Stimulated activated naive CD4-positive, alpha-beta T cell (primary cell): ENCODE measurements around the gene TMEM43.

Experiments used
- DNase-seq, 6 experiments: peaks; one replicate each; lab custom pipeline; 2025; lab: John Stamatoyannopoulos, UW

Gene TMEM43

DNA sequence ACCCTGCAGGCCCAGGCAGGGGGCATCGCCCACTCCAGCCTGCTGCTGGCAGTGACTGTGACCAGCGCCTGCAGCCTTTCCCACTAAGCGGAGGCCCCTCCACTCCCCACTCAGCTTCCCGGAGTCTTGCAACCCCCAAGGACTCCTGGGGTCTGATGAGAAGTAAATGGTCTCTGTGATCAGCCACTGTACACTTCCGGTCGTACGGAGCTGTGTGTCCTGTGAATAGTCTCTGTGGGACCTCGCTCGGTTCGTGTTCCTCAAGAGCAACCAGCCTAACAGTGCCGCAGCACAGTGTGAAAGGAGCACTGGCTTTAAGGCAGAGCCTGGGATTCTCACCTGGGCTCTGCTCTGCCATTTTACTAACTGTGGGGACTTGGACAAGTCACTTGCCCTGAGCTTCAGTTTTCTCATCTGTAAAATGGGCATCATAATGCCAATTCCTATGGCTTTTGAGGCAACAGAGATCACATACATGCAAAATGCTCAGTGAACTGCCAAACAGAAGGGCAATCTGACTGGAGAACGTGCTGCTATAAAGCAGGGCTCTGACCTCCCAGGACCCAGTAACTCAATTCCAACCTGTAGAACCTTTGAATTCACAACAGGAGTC is 26.7 kb downstream of the TMEM43 start:
- no peak for DNase-seq

DNA sequence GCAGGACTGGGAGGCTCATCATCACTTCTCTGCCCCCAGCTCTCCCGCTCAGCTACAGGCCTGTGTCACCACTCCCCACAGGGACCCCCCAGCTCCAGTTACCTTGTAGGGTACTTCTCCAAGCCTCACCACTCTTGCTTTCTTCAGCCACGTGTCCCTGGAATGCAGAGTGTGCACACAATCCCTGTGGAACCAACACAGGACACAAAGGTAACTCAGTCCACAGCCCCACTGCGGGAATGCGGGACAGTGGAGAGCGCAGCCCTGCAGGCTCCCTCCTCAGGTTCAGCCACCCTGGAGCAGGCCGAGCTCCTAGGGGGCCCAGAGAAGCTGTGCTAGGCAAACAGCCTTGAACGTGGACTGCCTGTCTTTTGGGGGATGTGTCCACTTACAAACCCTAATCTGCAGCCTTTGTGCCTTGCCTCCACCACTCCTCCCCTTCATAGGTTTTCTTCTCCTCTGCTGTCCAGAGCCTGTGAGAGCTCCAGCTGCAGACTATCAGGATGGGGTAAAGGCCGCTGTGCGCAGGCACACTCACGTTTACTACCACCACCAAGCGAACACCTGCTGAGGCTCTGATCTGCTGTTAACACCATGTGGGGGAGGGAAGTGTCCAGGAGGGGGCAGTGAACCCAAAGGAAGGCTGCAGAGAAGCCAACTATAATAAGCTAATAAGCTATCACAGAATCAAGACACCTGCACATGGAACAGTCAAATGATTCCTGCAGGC is 27.5 kb downstream of the TMEM43 start:
- no peak for DNase-seq

- DNase-seq: no peak
These were observed 28.1 kb downstream of the TMEM43 start for GRCh38 chr3:14152963-14153355.

GRCh38 chr3:14153663-14154062 is 28.8 kb downstream of the TMEM43 start:
- no peak for DNase-seq

DNA sequence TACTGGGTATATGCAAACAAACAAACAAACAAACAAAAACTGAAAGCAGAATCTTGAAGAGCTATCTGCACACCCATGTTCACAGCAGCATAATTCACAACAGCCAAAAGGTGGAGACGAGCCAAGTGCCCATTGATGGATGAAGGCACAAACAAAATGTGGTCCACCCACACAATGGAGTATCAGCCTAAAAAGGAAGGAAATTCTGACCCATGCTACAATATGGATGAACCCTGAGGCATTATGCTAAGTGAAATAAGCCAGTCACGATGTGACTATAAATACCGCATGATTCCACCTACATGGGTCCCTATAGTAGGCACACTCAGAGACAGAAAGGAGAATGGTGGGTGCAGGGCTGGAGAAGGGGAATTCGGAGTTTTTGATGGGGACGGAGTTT is 29.4 kb downstream of the TMEM43 start:
- no peak for DNase-seq

GRCh38 chr3:14154895-14155440 is 30.1 kb downstream of the TMEM43 start:
- no peak for DNase-seq

GRCh38 chr3:14156201-14156600 is 31.3 kb downstream of the TMEM43 start:
- DNase-seq: no peak

- no peak for DNase-seq
These were observed 32.1 kb downstream of the TMEM43 start for GRCh38 chr3:14156843-14157561.

DNA sequence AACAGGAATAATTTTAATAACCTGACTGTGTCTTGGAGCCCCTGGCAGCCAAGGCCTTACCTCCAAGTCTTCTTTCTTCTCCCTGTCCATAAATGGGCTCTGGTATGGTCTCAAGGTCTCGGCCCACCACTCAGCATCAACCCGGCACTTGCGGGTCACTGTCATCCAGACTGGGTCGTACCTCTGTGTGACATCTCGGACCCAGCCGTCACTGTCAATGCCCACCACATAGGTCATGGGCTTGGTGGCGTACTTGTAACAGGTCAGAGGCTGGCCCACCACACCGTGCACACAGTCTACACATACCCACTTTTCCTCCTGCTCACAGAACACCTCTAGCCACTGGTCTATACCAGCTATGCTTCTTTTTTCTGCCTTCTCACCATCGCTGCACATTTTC is 33.1 kb downstream of the TMEM43 start:
- no peak for DNase-seq

GRCh38 chr3:14158370-14158769 is 33.5 kb downstream of the TMEM43 start:
- no peak for DNase-seq

DNA sequence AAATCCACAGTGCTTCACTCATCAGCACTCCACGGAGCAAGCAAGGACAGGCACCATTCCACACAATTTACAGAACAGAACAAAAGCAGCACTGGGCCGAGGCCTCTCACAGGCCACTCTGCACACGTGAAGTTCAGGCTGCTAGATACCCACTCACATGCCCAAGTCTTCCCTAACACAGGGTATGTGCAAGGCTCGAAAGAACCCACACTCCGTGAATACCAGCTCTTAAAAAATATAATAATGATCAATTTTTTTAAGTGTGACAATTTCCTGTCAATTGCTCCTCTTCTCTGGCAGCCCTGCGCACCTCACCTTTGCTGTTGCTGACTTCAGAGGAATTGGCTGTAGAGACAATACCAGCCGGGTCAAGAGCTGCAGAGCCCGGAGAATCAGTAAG is 34.6 kb downstream of the TMEM43 start:
- DNase-seq: no peak

GRCh38 chr3:14161282-14161681 is 36.4 kb downstream of the TMEM43 start:
- no peak for DNase-seq

- no peak for DNase-seq
These were observed 37.3 kb downstream of the TMEM43 start for GRCh38 chr3:14162178-14162577.

DNA sequence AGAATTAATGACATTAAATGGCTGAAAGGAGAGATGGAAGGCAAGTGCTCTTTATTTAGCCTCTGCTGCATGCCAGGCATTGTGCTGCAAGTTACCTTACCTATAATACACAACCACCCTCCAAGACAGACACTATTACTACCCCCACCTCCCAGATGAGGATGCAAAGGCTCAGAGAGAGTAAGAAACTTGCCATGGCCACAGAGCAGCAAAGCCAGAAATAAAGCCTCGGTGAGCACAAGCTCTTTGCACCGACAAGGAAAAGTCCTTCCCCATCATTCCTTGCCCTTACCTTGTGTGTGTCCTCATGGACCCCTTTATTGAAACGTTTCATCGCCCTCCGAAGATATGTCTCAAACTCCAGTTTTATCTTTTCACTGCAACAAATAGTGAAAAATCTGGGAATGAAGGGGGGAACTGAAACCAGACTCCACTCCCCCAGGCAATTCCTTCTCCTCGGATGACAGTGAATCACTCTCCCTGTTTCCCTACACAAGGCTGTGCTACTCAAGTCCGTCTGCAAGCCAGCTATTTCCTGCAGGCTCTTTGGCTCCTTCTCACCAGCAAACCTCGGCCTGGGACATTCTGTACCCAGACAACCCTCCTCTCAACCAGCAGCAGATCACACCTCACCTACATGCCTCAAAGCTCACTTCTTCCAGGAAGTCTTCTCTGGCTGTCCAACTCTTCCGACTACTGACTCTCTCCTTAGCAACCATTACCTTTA is 42.2 kb downstream of the TMEM43 start:
- DNase-seq: no peak

GRCh38 chr3:14169435-14169834 is 44.6 kb downstream of the TMEM43 start:
- no peak for DNase-seq

- no peak for DNase-seq
These were observed 45.0 kb downstream of the TMEM43 start for GRCh38 chr3:14169871-14170270.

- DNase-seq: no peak
These were observed 45.8 kb downstream of the TMEM43 start for GRCh38 chr3:14170531-14171159.

DNA sequence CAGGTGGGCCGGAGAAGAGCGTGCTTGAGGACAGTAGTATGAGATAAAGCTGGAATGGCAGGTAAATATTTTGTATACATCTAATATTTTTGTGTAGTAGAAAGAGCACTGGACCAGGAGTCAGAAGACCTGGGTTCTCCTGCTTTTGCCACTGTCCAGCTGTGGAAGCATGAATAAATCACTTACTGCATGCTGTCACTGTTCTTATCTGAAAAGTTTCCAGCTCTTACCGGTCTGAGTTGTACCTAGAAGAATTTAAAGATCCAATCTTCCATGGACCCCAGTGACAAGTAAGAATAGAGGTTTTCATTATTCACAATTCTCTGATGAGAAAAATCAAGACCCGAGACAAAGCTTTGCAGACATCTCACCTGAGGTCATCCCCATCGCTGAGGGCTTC is 47.6 kb downstream of the TMEM43 start:
- no peak for DNase-seq

- no peak for DNase-seq
These were observed 49.6 kb downstream of the TMEM43 start for GRCh38 chr3:14174483-14174882.

DNA sequence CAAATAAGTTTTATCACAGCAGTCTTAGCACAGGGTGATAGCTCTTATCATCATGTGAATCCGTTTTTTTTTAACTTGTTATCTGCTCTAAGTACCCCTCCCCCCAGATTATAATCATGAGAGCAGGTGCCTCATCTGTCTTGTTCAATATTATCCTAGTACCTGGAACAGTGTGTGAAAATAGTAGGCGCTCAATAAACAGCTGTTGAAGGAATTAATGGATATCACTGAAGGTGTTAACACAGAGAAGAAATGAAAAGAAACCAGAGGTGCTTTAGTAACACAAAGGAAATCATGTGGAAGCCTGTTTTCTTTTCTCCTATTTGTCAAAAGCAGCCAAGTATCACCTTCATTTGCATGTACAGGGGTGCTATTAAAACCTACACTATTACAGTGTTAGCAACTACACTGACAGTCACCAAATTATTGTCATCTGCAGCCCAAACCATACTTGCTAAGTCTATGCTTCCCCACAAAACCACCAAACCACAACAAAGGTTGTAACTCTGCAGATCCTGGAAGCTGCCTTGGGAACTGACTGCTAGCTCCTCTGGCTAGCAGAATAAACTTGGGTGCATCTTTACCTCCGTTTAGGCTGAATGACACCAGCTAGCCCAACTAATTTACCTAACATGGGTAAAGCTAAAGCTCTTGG is 50.7 kb downstream of the TMEM43 start:
- peak; percentile 7 to 81 (median 69) for DNase-seq

- DNase-seq: peak in 1 of 6 experiments; percentile 43
These were observed 52.9 kb downstream of the TMEM43 start for GRCh38 chr3:14177580-14178246.
